HL-60 (cell line): ENCODE measurements around the gene RNF103.

Experiments used
- DNase-seq, 2 experiments: peaks; one replicate each; pipeline ENCODE4 v3.0.0-alpha.2; 2010 to 2020; ENCODE audit warnings: low read depth in 1 of 2, low spot score in 1 of 2
- H3K27ac ChIP-seq: fragments of 250-450 bp; sonication (Bioruptor Pico); replicated peaks from 2 replicates; pipeline ENCODE4 v1.5.1; 2020; ENCODE audit warnings: mild to moderate bottlenecking, moderate library complexity
- H3K27me3 ChIP-seq: fragments of 250-450 bp; sonication (Bioruptor Pico); 2 replicates; pipeline ENCODE4 v1.5.1; 2021; ENCODE audit warnings: mild to moderate bottlenecking, moderate library complexity; ENCODE audit not compliant: insufficient read depth, poor library complexity, severe bottlenecking
- H3K4me3 ChIP-seq: replicated peaks from 2 replicates; pipeline ENCODE4 v1.5.1; 2011; ENCODE audit warnings: mild to moderate bottlenecking, control low read depth, low read length; ENCODE audit not compliant: insufficient read depth
- GABPA ChIP-seq: IDR thresholded peaks from 2 replicates; pipeline ENCODE4 v1.6.1; 2012; ENCODE audit warnings: low read depth
- POLR2AphosphoS5 ChIP-seq: IDR thresholded peaks from 2 replicates; pipeline ENCODE4 v1.6.1; 2012; ENCODE audit warnings: low read depth
- SPI1 ChIP-seq: IDR thresholded peaks from 2 replicates; pipeline ENCODE4 v1.6.1; 2012; ENCODE audit warnings: low read depth, mild to moderate bottlenecking, borderline replicate concordance
- TF ChIP-seq, protein P1 (sequence below): IDR thresholded peaks from 2 replicates; pipeline ENCODE4 v1.6.1; 2012; ENCODE audit warnings: low read depth; ENCODE audit not compliant: insufficient replicate concordance
- TF ChIP-seq, protein P2 (sequence below): IDR thresholded peaks from one replicate; pipeline ENCODE4 v1.5.1; 2011; ENCODE audit warnings: low read length, control low read depth, inconsistent platforms; ENCODE audit not compliant: insufficient read depth

The RNF103 gene

DNA sequence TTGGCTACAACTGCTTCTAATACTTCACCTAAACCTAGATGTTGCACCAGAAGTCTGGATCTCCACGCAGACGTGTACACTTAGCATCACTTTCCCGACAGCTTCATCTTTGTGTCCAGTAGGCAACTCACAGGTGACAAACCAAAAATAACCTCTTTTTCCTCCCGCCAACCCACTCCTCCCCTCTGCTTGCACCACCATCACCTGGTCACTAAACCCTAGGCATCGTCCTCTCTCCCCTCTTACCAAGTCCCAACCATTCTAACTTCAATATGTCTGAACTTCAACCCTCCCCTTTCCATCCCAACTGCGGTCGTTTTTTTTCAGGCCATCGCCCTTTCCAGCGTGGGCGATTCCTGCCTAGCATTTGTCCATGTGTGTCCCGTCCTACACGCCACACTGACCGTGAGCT lies 60.0 kb downstream of the RNF103 start:
- TF ChIP-seq, protein P1, sequence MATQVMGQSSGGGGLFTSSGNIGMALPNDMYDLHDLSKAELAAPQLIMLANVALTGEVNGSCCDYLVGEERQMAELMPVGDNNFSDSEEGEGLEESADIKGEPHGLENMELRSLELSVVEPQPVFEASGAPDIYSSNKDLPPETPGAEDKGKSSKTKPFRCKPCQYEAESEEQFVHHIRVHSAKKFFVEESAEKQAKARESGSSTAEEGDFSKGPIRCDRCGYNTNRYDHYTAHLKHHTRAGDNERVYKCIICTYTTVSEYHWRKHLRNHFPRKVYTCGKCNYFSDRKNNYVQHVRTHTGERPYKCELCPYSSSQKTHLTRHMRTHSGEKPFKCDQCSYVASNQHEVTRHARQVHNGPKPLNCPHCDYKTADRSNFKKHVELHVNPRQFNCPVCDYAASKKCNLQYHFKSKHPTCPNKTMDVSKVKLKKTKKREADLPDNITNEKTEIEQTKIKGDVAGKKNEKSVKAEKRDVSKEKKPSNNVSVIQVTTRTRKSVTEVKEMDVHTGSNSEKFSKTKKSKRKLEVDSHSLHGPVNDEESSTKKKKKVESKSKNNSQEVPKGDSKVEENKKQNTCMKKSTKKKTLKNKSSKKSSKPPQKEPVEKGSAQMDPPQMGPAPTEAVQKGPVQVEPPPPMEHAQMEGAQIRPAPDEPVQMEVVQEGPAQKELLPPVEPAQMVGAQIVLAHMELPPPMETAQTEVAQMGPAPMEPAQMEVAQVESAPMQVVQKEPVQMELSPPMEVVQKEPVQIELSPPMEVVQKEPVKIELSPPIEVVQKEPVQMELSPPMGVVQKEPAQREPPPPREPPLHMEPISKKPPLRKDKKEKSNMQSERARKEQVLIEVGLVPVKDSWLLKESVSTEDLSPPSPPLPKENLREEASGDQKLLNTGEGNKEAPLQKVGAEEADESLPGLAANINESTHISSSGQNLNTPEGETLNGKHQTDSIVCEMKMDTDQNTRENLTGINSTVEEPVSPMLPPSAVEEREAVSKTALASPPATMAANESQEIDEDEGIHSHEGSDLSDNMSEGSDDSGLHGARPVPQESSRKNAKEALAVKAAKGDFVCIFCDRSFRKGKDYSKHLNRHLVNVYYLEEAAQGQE, result no peak
- no peak for TF ChIP-seq GABPA
- TF ChIP-seq POLR2AphosphoS5, result no peak
- TF ChIP-seq, protein P2, sequence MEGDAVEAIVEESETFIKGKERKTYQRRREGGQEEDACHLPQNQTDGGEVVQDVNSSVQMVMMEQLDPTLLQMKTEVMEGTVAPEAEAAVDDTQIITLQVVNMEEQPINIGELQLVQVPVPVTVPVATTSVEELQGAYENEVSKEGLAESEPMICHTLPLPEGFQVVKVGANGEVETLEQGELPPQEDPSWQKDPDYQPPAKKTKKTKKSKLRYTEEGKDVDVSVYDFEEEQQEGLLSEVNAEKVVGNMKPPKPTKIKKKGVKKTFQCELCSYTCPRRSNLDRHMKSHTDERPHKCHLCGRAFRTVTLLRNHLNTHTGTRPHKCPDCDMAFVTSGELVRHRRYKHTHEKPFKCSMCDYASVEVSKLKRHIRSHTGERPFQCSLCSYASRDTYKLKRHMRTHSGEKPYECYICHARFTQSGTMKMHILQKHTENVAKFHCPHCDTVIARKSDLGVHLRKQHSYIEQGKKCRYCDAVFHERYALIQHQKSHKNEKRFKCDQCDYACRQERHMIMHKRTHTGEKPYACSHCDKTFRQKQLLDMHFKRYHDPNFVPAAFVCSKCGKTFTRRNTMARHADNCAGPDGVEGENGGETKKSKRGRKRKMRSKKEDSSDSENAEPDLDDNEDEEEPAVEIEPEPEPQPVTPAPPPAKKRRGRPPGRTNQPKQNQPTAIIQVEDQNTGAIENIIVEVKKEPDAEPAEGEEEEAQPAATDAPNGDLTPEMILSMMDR, result no peak
- no peak for TF ChIP-seq SPI1
- no peaks in the 10 kb centered on the region for H3K27me3 ChIP-seq
- H3K4me3 ChIP-seq, result no peak overlapping the region
- DNase-seq, result no peak
- peak overlapping the region; percentile 100 for H3K27ac ChIP-seq

DNA sequence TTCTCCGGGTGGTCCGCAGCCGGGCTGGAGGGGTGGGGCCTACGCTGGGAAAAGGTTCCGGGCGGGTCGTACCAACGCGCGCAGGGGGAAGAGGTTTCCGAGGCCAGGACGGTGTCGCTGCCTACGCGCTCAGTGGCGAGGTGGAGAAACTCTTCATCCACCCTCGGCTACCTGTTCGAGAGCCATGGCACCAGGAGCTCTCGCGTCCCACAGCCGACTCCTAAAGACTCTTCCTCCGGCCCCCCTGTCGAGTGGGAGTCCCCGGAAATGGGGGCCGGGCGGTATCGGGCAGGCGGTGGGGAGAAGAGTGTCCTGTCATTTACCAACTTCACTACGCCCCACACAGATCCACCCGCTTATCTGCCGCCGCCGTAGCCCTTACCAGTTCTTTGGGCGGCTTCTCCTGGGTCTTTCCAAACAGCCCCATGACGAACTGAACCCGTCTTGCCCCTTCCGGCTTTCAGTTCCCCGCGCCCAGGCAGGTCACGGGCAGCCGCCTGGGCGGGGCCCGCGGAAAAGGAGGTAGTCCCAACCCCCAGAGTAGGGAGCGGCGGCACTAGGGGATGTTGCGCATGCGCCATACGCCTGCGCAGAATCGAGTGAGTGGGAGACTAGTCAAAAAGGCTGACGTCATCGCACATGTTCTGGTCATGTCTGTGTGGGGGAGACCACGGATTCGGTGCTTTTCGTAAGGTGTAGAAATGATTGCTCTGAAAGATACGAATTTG lies 60.6 kb downstream of the RNF103 start, which contains the start of gene CHMP3:
TSS of gene CHMP3 (minus strand) at position 522 of the 728 bp plus-strand sequence. CDS start at position 427, 95 bp downstream.
- Histone ChIP-seq H3K4me3 (peak within 1 kb of the TSS; percentile 74), H3K27me3 (no peaks in the 10 kb centered on the region), H3K27ac (peak within 1 kb of the TSS; percentile 100)
- DNase-seq, result peak; percentile 87 to 97
- TF ChIP-seq, protein P1, result no peak
- TF ChIP-seq GABPA (no peak), SPI1 (peak; percentile 13; the same call in 1 of the 2 replicates), POLR2AphosphoS5 (peak; percentile 71)

DNA sequence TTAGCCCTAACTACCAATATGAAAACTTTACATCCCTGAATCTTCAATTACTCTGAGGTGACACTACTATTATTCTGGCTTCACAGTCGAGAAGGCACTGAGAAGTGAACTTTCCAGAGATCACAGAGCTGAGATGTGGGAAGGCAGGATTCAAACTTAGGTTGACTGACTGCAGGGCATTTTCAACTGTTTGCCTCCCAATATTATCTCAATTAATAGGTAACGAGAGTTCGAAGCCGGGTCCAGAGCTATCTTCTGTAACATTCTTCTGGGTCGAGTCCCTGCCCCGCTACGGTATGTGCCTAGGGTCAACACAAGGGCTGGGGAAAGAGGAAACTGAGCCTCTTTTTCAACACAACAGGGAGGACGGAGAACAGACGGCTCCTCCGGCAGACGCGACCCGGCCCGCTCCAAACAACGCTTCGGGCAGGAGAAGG lies 61.2 kb downstream of the RNF103 start:
- peak overlapping the region; percentile 100 for H3K27ac ChIP-seq
- peak in 1 of 2 experiments; percentile 57 for DNase-seq
- no peaks in the 10 kb centered on the region for H3K27me3 ChIP-seq
- TF ChIP-seq SPI1, result no peak
- TF ChIP-seq POLR2AphosphoS5, result no peak
- TF ChIP-seq, protein P2, result no peak
- TF ChIP-seq GABPA, result no peak
- TF ChIP-seq, protein P1, result no peak
- H3K4me3 ChIP-seq, result peak overlapping the region; percentile 74
